Measurements from ENCODE around the gene CRIP2. TPM values are rescaled to one million over a fixed set of nuclear protein-coding genes. Genes with fewer than 3 reads are reported as not detected.

CRIP2 gene
- polyA plus RNA-seq, 1 donor, result 256 TPM

DNA sequence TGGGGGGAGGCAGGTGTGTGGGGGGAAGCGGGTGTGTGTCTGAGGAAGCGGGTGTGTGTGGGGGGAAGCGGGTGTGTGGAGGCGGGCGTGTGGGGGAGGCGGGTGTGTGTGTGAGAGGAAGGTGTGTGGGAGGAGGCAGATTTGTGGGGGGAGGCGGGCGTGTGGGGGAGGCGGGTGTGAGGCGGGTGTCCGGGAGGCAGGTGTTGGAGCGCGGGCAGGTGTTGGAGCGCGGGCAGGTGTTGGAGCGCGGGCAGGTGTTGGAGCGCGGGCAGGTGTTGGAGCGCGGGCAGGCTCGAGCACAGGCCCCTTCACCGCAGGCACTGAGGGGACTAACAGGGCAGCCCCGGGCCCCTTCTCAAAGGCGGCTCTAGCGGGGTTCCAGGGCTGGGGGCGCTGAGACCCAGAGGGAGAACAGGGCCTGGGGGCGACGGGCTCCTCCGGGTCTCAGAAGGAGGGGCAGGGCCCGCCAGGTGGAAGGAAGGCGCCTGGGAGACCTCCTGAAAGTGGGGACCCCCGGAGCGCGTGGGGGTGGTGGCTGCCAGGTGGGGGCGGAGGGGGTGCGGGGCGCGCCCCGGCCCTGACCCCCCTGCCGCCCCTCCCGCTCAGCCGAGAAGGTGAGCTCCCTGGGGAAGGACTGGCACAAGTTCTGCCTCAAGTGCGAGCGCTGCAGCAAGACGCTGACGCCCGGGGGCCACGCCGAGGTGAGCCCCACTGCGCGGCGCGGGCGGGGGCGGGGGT lies 3.2 kb downstream of the CRIP2 start:
- no peak for DNase-seq

GRCh38 chr14:105478398-105479251 lies 4.0 kb downstream of the CRIP2 start:
- DNase-seq, result no peak

DNA sequence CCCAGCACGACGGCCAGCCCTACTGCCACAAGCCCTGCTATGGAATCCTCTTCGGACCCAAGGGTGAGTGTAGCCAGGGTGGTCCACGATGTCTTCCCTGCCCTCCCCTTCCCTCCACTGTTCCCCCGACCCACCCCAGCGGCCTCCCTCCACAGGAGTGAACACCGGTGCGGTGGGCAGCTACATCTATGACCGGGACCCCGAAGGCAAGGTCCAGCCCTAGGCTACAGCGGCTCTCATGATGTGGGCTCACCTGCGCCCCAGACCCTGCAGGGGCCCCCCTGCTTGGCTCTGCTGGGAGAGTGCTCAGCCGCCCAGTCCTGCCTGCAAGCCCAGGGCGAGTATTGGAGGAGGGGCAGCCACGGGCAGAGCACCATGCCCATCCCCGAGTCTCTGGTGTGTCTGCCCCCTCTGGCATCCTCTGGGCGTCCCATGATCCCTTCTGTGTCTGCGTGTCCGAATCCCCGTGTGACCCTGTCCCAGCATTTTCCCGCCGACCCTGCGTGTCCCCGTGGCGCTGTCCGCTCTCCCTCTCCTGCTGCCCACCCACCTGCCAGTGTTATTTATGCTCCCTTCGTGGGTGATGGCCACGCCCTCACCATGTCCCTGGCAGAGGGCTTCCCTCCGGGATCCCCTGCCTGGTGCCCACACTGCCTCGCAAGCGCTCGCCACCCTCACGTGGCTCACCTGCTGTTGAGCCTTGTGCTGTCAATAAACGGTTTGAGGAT lies 5.0 kb downstream of the CRIP2 start:
- DNase-seq, result no peak

GRCh38 chr14:105480199-105480746 lies 5.7 kb downstream of the CRIP2 start:
- no peak for DNase-seq

- DNase-seq, result peak; percentile 92
Measured at GRCh38 chr14:105480807-105481801, 6.5 kb downstream of the CRIP2 start.

- peak; percentile 94 for DNase-seq
Measured at GRCh38 chr14:105481886-105482457, 7.4 kb downstream of the CRIP2 start.

DNA sequence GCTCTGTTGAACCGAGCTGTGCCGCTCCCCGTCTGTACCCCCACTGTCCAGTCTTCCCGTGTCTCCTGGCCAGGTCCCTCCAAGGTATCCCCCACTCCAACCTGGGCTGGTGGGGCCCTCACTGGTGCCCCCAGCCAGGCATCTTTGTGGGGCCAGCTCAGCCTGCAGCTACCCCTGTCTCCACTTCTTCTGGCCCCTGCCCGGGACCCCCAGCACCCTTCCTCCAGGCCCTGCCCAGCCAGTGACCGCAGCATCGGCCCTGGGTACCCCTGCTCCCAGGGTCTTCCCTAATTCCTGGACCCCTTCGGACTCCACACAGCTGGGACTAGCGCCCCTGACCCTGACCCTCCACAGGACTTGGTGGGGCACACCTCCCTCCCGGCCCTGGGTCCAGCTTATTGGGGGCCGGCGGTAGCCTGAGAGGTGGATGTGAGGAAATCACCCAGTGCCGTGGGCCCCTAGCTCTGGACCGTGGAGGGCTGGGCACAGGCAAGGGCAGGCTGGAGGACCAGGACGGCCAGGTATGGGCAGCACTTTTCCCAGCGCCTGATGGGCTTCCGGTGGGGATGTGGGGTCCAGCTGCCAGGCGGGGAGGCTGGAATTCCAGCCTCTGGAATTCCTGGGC lies 8.0 kb downstream of the CRIP2 start:
- no peak for DNase-seq

- no peak for DNase-seq
Measured at GRCh38 chr14:105483300-105484068, 8.9 kb downstream of the CRIP2 start.

DNA sequence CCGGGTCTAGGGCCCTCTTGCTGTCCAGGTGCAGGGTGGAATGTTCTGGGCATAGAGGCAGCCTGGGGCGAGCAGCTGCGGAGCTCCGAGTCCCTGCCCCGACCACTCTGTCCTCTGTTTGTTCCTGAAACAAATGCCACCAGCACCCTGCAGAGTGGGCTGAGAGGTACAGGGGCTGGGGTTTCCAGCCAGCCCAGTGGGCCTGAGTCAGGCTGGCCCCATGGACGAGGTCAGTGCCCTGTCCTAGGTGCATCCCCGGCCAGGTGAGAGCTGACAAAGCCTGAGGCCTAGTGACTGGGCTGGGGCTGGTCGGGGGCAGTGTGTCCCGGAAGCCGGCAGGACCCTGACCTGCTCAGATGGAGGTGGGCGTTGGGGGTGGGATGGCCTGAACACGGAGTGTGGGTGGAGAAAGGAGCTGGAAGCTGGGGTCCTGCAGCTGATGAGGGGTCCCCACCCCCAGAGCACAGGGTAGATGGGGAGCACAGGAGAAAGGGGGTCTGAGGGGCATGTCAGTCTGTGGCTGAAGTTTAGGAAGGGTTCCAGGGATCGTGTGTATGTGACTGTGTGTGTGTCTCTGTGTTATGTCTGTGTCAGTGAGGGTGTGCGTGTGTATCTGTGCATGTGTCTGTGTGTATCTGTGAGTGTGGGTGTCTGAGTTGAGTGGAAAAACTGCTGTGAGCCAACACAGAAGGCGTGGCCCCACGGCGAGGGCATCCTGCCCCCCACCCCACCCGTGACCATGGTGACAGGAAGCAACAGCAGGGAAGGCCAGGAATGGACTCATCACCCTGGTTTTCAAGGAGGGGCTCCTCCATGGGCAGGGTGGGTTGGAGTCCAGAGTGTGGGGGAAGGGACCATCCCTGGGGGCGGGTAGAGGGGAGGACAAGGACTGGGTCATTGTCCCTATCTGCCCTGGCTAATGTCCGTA lies 9.7 kb downstream of the CRIP2 start:
- no peak for DNase-seq

DNA sequence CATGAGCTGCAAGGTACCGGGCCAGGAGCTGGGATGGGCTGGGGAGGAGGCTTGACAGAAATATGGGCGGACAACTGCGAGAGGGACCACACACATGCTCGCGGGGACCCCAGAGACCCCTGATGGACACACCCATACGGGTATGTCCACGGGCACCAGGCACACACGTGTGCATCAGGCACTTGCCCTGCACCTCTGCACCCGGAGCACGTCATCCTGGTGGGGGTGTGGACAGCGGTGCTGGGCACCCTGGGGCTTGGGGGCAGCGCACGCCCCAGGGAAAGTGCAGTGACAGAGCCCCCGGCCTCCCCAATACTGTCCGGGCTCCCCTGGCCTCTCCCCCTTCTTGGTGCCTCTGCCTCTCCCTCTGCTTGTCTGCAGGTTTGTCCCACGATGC lies 10.4 kb downstream of the CRIP2 start:
- DNase-seq, result no peak

DNA sequence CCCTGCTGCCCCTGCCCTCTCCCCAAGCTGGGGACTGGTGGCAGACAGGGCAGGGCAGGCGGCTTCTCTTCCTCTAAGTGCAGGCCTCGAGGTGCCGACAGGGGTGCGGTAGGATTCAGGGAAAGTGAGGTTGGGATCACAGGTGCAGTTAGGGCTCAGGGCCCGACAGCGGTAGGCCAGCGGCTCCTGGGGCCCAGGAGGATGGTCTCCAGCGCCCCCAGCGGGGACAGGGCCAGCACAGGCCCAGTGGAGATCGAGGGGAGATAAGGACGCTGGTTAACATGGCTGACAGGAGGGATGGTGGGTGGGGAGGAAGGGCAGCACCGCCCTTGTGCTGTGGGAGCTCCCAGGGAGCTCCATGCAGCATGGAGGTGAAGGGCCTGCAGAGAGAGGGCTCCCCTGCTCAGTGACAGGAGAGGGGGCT lies 11.1 kb downstream of the CRIP2 start:
- DNase-seq, result no peak

DNA sequence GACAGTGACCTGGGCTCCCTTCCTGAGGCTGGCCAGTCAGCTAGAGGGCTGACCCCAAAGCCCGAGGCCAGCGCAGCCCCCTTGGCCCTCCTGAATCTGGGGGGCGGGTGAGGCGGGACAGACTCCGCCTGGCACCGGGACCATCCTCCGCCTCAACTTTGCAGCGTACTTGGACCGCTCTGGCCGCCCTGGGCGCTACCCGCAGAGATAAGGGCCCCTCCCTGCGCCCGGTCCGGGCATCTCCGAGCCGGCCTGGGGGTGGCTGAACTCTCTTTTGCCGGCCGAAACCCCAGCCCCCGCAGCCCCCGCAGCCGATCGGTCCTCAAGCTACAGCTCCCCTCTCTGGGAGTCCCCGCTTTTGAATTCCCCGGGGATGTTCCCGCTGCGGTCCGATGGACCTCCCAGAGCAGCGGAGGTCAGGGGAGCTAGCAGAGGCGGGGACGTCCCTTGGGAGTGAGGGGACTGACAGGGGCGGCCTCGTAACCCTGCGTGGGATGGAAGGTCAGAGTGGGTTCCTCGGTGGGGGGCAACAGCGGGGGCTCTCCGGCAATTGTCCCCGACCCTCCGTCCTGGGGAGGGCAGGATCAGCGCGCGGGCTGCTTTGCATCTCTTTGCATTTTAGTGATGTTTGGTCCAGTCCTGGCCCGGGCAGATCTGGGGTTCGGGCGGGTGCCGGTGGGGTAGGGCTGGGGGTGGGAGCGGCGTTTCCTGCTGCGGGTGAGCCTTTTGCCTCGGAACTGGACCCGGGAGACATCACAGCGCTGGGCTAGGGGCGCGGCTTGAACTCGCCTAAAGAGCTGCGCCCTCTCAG lies 11.7 kb downstream of the CRIP2 start, which contains the start of gene CRIP1:
Gene CRIP1, plus strand, starts transcription at position 724 of the 811 bp plus-strand sequence. CDS start 374 bp downstream, outside the sequence.
- DNase-seq, result no peak

GRCh38 chr14:105486974-105487448 lies 12.4 kb downstream of the CRIP2 start:
- DNase-seq, result no peak

DNA sequence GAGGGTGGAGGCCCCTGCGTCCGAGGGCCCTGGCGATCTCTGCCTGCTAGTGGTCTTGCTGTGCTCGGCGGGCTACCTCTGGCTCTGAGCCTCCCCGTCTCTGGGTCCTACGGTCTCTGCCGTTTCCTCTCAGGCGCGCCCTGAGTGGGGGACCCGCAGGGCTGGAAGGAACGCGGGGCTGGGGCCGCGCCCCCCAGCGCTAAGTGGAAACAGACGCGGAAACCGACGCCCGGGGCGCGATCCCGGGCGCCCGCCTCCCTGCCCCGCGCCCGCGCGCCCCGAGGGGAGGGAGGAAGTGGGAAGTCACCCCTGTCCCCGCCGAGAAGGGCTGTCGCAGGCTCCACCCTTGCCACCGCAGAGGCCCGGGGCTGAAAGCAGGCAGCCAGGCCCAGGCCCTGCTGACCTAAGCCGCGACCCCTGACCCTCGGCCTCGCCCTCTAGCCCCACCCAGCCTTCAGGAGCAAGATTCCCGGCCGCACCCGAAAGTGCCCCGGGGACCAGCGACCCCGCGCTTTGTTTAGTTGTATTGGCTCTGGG lies 12.9 kb downstream of the CRIP2 start:
- no peak for DNase-seq

DNA sequence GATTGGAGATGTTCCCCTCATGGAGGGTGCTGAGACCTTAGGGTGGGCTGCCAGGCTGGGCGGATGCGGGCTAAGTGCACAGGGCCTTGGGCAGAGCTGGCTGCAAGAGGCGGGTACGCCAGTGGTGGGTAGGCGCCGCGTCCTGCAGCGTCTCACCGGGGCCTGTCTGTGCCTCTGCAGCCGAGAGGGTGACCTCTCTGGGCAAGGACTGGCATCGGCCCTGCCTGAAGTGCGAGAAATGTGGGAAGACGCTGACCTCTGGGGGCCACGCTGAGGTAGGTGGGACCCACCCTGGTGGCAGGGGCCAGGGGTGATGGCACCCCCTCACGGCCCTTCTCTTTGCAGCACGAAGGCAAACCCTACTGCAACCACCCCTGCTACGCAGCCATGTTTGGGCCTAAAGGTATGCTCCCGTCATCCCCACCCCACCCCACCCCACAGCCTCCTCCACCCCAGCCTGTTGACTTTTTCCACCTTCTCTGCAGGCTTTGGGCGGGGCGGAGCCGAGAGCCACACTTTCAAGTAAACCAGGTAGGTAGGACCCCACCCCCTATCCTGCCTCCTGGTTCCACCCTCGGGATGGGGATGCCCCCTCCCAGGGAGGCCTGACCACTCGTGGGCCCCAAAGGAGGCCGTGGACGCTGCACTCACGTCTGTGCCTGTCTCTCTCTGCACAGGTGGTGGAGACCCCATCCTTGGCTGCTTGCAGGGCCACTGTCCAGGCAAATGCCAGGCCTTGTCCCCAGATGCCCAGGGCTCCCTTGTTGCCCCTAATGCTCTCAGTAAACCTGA lies 13.6 kb downstream of the CRIP2 start:
- DNase-seq, result no peak

DNA sequence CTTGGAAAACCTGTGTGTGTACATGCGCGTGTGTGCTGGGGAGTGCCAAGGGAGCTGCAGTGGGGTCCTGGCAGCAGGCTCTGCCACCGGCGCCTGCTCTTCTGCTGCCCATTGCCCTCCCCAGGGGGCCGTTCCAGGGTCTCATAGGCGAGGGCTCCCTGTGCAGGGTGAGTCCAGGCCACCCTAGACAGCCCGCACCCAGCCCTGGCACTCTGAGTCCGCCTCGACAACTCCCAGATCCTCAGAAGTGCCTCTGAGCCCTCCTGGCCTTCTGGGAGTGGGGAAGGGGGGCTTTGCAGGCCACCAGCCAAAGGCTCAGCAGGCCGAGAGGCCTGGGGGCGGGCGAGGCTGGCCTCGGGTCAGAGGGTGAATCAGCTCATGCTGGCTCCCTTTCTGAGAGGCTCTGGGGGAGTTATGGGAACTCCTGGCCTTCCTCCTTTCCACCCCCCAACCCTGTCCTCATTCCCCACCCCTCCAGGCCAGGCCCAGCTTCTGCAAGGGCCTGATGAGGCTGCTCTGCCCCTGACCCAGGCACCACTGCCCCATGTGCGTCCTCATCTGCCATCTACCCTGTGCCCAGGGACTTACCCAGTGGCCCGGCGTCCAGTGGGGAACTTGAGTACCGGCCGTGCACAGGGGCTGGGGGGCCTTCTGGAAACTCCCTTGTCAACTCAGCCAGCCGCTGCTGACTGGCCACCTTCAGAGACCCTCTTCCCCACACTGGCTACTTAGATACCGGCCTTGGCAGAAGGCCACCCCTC lies 14.3 kb downstream of the CRIP2 start:
- DNase-seq, result no peak
